HepG2 (cell line): Measurements from ENCODE around the gene ATRNL1.

Experiments used
- BHLHE40 ChIP-seq: IDR thresholded peaks from 2 replicates; pipeline ENCODE4 v1.6.1; 2011; ENCODE audit warnings: low read length, improper control_type of control experiment
- CHCHD3 ChIP-seq: sonication (generic); formaldehyde crosslinking; IDR thresholded peaks from 2 replicates; pipeline ENCODE4 v1.8.0; 2022; ENCODE audit warnings: mild to moderate bottlenecking, missing genetic modification reagents, moderate library complexity
- HES4 ChIP-seq: sonication (generic); formaldehyde crosslinking; IDR thresholded peaks from 2 replicates; pipeline ENCODE4 v1.9.0; 2021; ENCODE audit warnings: mild to moderate bottlenecking, missing genetic modification reagents, borderline replicate concordance
- HIVEP1 ChIP-seq: sonication (generic); formaldehyde crosslinking; IDR thresholded peaks from 2 replicates; pipeline ENCODE4 v1.4.0; 2020; ENCODE audit warnings: mild to moderate bottlenecking, missing genetic modification reagents
- MXD4 ChIP-seq: IDR thresholded peaks from 2 replicates; pipeline ENCODE4 v1.6.1; 2016; ENCODE audit warnings: mild to moderate bottlenecking, missing biosample characterization, missing genetic modification reagents
- MXI1 ChIP-seq: IDR thresholded peaks from 3 replicates; pipeline ENCODE4 v1.6.1; 2012; ENCODE audit warnings: low read depth, low read length, inconsistent platforms, borderline replicate concordance
- MYNN ChIP-seq: sonication (generic); formaldehyde crosslinking; IDR thresholded peaks from 2 replicates; pipeline ENCODE4 v1.4.0; 2020; ENCODE audit warnings: mild to moderate bottlenecking, low read depth, missing genetic modification reagents
- ZSCAN20 ChIP-seq: sonication (generic); formaldehyde crosslinking; IDR thresholded peaks from 2 replicates; pipeline ENCODE4 v1.4.0; 2020; ENCODE audit warnings: missing genetic modification reagents, mild to moderate bottlenecking, borderline replicate concordance
- ZSCAN9 ChIP-seq: IDR thresholded peaks from 2 replicates; pipeline ENCODE4 v1.6.1; 2016; ENCODE audit warnings: borderline replicate concordance
- TF ChIP-seq, protein P1 (sequence below): IDR thresholded peaks from 2 replicates; pipeline ENCODE4 v1.6.1; 2012; ENCODE audit warnings: inconsistent platforms
- TF ChIP-seq, protein P2 (sequence below), 2 experiments: sonication (generic) in 1 of 2; formaldehyde crosslinking in 1 of 2; IDR thresholded peaks; 2 replicates each; pipeline versions ENCODE4 v1.4.0 to v1.6.1; 2018 to 2020; ENCODE audit warnings: missing genetic modification reagents in 2 of 2, borderline replicate concordance in 1 of 2, low read depth in 1 of 2, mild to moderate bottlenecking in 1 of 2, missing biosample characterization in 1 of 2
- TF ChIP-seq, protein P3 (sequence below): sonication (generic); formaldehyde crosslinking; IDR thresholded peaks from 2 replicates; pipeline ENCODE4 v1.5.0; 2020; ENCODE audit warnings: mild to moderate bottlenecking, missing genetic modification reagents, moderate library complexity
- TF ChIP-seq, protein P4 (sequence below): IDR thresholded peaks from 2 replicates; pipeline ENCODE4 v1.6.1; 2016; ENCODE audit warnings: control low read depth
- TF ChIP-seq, protein P5 (sequence below): sonication (generic); formaldehyde crosslinking; IDR thresholded peaks from 2 replicates; pipeline ENCODE4 v1.8.0; 2022; ENCODE audit warnings: missing genetic modification reagents, low read depth, mild to moderate bottlenecking, borderline replicate concordance

DNA sequence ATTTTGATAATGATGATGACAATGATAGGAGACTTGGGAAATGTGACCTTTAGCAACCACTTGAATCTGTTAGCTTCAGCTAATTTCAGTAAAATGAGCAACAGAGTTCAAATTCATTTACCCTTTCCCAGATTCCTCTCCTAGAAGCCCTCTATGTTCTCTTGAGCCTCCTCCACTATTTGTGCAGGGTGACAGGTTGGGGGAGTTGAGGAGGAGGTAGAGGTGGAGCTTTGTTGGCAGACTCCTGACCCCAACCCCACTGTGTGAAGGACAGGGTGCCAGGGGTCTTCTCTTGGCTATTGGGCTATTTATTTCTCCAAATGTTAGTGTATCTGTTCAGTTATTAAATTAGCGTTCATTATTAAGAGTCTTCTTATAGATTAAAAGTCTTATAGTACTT lies 757.5 kb downstream of the ATRNL1 start:
- TF ChIP-seq, protein P1, sequence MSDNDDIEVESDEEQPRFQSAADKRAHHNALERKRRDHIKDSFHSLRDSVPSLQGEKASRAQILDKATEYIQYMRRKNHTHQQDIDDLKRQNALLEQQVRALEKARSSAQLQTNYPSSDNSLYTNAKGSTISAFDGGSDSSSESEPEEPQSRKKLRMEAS = no peak
- TF ChIP-seq MYNN = no peak
- no peak for TF ChIP-seq ZSCAN20 (CRISPR knock-in tag)
- no peak for TF ChIP-seq HIVEP1
- TF ChIP-seq CHCHD3 (CRISPR knock-in tag) = no peak
- no peak for TF ChIP-seq MXI1
- TF ChIP-seq, protein P2, sequence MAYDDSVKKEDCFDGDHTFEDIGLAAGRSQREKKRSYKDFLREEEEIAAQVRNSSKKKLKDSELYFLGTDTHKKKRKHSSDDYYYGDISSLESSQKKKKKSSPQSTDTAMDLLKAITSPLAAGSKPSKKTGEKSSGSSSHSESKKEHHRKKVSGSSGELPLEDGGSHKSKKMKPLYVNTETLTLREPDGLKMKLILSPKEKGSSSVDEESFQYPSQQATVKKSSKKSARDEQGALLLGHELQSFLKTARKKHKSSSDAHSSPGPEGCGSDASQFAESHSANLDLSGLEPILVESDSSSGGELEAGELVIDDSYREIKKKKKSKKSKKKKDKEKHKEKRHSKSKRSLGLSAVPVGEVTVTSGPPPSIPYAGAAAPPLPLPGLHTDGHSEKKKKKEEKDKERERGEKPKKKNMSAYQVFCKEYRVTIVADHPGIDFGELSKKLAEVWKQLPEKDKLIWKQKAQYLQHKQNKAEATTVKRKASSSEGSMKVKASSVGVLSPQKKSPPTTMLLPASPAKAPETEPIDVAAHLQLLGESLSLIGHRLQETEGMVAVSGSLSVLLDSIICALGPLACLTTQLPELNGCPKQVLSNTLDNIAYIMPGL (CRISPR knock-in tag; IDR thresholded peaks at IDR 0.05; ENCODE audit: borderline replicate concordance in 1 of 2, low read depth in 1 of 2) = no peak
- TF ChIP-seq, protein P3, sequence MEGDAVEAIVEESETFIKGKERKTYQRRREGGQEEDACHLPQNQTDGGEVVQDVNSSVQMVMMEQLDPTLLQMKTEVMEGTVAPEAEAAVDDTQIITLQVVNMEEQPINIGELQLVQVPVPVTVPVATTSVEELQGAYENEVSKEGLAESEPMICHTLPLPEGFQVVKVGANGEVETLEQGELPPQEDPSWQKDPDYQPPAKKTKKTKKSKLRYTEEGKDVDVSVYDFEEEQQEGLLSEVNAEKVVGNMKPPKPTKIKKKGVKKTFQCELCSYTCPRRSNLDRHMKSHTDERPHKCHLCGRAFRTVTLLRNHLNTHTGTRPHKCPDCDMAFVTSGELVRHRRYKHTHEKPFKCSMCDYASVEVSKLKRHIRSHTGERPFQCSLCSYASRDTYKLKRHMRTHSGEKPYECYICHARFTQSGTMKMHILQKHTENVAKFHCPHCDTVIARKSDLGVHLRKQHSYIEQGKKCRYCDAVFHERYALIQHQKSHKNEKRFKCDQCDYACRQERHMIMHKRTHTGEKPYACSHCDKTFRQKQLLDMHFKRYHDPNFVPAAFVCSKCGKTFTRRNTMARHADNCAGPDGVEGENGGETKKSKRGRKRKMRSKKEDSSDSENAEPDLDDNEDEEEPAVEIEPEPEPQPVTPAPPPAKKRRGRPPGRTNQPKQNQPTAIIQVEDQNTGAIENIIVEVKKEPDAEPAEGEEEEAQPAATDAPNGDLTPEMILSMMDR (CRISPR knock-in tag) = no peak
- TF ChIP-seq MXD4 (CRISPR knock-in tag) = no peak
- no peak for TF ChIP-seq ZSCAN9 (CRISPR knock-in tag)
- TF ChIP-seq, protein P4, sequence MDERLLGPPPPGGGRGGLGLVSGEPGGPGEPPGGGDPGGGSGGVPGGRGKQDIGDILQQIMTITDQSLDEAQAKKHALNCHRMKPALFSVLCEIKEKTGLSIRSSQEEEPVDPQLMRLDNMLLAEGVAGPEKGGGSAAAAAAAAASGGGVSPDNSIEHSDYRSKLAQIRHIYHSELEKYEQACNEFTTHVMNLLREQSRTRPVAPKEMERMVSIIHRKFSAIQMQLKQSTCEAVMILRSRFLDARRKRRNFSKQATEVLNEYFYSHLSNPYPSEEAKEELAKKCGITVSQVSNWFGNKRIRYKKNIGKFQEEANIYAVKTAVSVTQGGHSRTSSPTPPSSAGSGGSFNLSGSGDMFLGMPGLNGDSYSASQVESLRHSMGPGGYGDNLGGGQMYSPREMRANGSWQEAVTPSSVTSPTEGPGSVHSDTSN (CRISPR knock-in tag) = no peak
- TF ChIP-seq, protein P5, sequence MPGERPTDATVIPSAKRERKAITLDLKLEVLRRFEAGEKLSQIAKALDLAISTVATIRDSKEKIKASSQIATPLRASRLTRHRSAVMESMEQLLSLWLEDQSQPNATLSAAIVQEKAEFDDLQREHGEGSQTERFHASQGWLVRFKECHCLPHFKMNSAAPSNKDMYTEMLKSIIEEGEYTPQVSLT (CRISPR knock-in tag) = no peak
- no peak for TF ChIP-seq HES4
- TF ChIP-seq BHLHE40 = no peak
